Vagina (tissue), 2 donors: ENCODE results near the gene APLF.

Source experiments
- CTCF ChIP-seq, 3 experiments: fragments of 450-650 bp in 2 of 3; fragments of 200-600 bp in 1 of 3; sonication (generic) in 1 of 3; IDR thresholded peaks; one replicate each; pipeline ENCODE4 v1.5.1; 2017 to 2019; ENCODE audit warnings: antibody characterized with exemption in 3 of 3, mild to moderate bottlenecking in 2 of 3, moderate library complexity in 2 of 3
- POLR2A ChIP-seq, 2 donors: fragments of 450-650 bp; IDR thresholded peaks; one replicate each; pipeline ENCODE4 v1.6.1; 2017; ENCODE audit warnings: antibody characterized with exemption in 2 of 2, mild to moderate bottlenecking in 2 of 2, moderate library complexity in 2 of 2
- POLR2AphosphoS5 ChIP-seq, 2 donors: sonication (generic); formaldehyde crosslinking; IDR thresholded peaks; one replicate each; pipeline ENCODE4 v1.9.0; 2017; ENCODE audit warnings: antibody characterized with exemption in 2 of 2, mild to moderate bottlenecking in 2 of 2, low read depth in 1 of 2; ENCODE audit not compliant: insufficient read depth in 1 of 2

GRCh38 chr2:68431316-68431972, 35.9 kb upstream of the APLF start:
- TF ChIP-seq CTCF (IDR thresholded peaks at IDR 0.05) (no peak), POLR2A (IDR thresholded peaks at IDR 0.05) (no peak), POLR2AphosphoS5 (IDR thresholded peaks at IDR 0.05; ENCODE audit: insufficient read depth in 1 of 2, low read depth in 1 of 2) (no peak)
